ENCODE results near the gene CACNA2D2.

GRCh38 chr3:50353245-50354004 is 150.0 kb downstream of the CACNA2D2 start:
- TF ChIP-seq REST (IDR thresholded peaks at IDR 0.05; ENCODE audit: insufficient replicate concordance, low read depth) (no peak), CTCF (IDR thresholded peaks at IDR 0.05; ENCODE audit: insufficient read depth, low read length) (no peak), POLR2AphosphoS5 (IDR thresholded peaks at IDR 0.05; ENCODE audit: low read depth) (0 out of 2 replicates have a peak, but pooled peaks have one; percentile 40)
